Right lobe of liver (tissue), 6 donors: ENCODE data around the gene SNRPA1. TPM values are rescaled to one million over a fixed set of nuclear protein-coding genes. Genes with fewer than 3 reads are reported as not detected.
A peak's percentile ranks its signal among the peaks of the same experiment; 100 is the strongest.

Source experiments
- ATAC-seq, 4 donors: fragments of 200-7000 bp; cut with Tn5 transposase; one replicate each; pipeline ENCODE4 v1.9.1; 2020; ENCODE audit warnings: mild to moderate bottlenecking in 4 of 4, moderate library complexity in 4 of 4
- DNase-seq, 3 donors: peaks; one replicate each; pipeline ENCODE4 v3.0.0-alpha.2; 2020
- H3K27ac ChIP-seq, 3 donors: fragments of 200-600 bp; one replicate each; pipeline ENCODE4 v1.8.0; 2022
- H3K27me3 ChIP-seq, 2 donors: fragments of 200-600 bp; one replicate each; pipeline ENCODE4 v1.8.0; 2022
- H3K36me3 ChIP-seq, 4 donors: fragments of 200-600 bp; sonication (generic) in 1 of 4; one replicate each; pipeline versions ENCODE4 v1.5.1 to v1.8.0; 2017 to 2022; ENCODE audit warnings: control low read depth in 1 of 4
- H3K4me1 ChIP-seq, 4 donors: fragments of 200-600 bp; sonication (generic) in 1 of 4; one replicate each; pipeline versions ENCODE4 v1.5.1 to v1.8.0; 2017 to 2022; ENCODE audit warnings: control low read depth in 1 of 4
- H3K4me3 ChIP-seq, 3 donors: fragments of 200-600 bp; one replicate each; pipeline ENCODE4 v1.8.0; 2022
- H3K9me3 ChIP-seq, 4 donors: fragments of 200-600 bp; sonication (generic) in 1 of 4; one replicate each; pipeline versions ENCODE4 v1.5.1 to v1.8.0; 2017 to 2022; ENCODE audit warnings: control low read depth in 1 of 4
- POLR2A ChIP-seq: fragments of 450-650 bp; IDR thresholded peaks from one replicate; pipeline ENCODE4 v1.6.1; 2017; ENCODE audit warnings: antibody characterized with exemption, mild to moderate bottlenecking
- WGBS: methylation state at CpG from one replicate; pipeline ENCODE4 v1.1.6; 2018; ENCODE audit warnings: low coverage, low lambda C conversion rate; ENCODE audit not compliant: insufficient coverage; ENCODE audit errors: missing lambda C conversion rate; 5-methylcytosine and 5-hydroxymethylcytosine counted together
- intact Hi-C, 2 donors: fragments of 100-400 bp; cut with DNase I; formaldehyde crosslinking; loops; one replicate each; pipeline versions ENCODE4 v1.11.2 to v1.14.1; 2022
- total RNA-seq, 6 experiments: library from RNA; depleted of rRNA in 2 of 6; stranded (reverse); fragments of >200 nt in 2 of 6; fragmentation: NEBNext Ultra II Directional in 3 of 6; extraction: Animal tissue kit (Norgen Biotek cat#: 25700) in 3 of 6; gene quantifications; one replicate each; pipeline versions ENCODE4 v1.1.0 to v1.2.4, GENCODE V29; 2016 to 2023
- TF ChIP-seq, protein P1 (sequence below), 4 donors: fragments of 200-600 bp in 3 of 4; fragments of 450-650 bp in 1 of 4; IDR thresholded peaks; one replicate each; pipeline versions ENCODE4 v1.5.1 to v1.8.0; 2016 to 2022; ENCODE audit warnings: antibody characterized with exemption in 4 of 4, mild to moderate bottlenecking in 2 of 4
- donor health status: DM: no; HTN: yes; CAD: no.
- donor health status: DM: no; HTN: no; CAD: no.
- donor health status: DM: no; HTN: no; CAD: no.
- donor health status: DM: no; HTN: yes; CAD: no.
- donor health status: DM: no; HTN: yes; CAD: no.

The SNRPA1 gene
- total RNA-seq, 6 experiments from 2014 or later, result 17.7 to 28.6 (median 24.1) TPM

DNA sequence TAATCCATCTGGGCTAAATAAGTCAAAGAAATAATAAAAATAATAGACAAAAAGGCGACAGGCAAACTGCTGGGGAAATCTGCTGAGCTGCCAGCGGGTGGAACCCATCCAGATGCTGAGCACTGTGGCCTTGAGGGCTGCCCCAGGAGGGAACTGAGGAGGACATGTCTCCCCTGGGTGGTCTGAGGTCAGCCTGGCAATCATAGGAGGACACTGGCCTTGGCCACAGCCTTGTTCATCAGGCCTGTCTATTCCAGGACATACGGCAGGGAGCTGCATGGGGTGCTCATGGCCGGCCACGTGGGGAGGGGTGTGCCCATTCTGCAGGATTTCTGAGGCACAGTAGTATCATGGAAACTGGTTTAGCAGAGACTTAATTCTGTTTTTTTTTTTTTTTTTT lies 21.5 kb upstream of the SNRPA1 start:
- Histone ChIP-seq H3K36me3 (peaks cover 0 to 84% (median 21%) of the 10 kb centered on the region in 4 donors), H3K27me3 (no peaks in the 10 kb centered on the region), H3K4me1 (peaks cover 0 to 11% (median 0%) of the 10 kb centered on the region in 4 donors), H3K27ac (no peak overlapping the region), H3K9me3 (no peaks in the 10 kb centered on the region), H3K4me3 (no peak overlapping the region)
- no peak for ATAC-seq
- 100% methylated on average over 2 of the region's 5 CpGs for WGBS
- TF ChIP-seq, protein P1, sequence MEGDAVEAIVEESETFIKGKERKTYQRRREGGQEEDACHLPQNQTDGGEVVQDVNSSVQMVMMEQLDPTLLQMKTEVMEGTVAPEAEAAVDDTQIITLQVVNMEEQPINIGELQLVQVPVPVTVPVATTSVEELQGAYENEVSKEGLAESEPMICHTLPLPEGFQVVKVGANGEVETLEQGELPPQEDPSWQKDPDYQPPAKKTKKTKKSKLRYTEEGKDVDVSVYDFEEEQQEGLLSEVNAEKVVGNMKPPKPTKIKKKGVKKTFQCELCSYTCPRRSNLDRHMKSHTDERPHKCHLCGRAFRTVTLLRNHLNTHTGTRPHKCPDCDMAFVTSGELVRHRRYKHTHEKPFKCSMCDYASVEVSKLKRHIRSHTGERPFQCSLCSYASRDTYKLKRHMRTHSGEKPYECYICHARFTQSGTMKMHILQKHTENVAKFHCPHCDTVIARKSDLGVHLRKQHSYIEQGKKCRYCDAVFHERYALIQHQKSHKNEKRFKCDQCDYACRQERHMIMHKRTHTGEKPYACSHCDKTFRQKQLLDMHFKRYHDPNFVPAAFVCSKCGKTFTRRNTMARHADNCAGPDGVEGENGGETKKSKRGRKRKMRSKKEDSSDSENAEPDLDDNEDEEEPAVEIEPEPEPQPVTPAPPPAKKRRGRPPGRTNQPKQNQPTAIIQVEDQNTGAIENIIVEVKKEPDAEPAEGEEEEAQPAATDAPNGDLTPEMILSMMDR (IDR thresholded peaks at IDR 0.05), result no peak
- TF ChIP-seq POLR2A, result no peak
- peak in 2 of 3 donors; percentile 29 to 32 for DNase-seq
- intact Hi-C loops, result no loop called here

DNA sequence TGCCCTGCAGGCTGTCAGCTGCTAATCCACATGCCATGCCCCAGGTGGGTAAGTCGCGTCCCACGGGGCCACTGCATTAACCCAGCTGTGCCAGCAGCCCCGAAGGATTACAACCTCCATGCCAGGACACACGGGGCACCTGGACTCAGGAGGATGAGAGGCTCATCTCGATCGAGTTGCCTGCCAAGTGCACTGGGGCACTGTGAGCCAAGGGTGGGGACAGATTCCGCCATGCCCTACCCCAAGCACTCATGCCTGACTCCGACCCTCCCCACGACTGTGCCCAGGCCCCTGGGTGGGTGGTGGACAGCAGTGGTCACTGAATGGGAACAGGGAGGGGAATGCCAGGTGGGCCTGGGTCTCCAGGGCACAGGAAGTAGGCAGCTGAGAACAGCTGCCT lies 20.7 kb upstream of the SNRPA1 start:
- ATAC-seq (no peak), DNase-seq (peak in 1 of 3 donors; percentile 41)
- no peak overlapping the region for H3K4me3 ChIP-seq
- H3K27ac ChIP-seq, result no peak overlapping the region
- intact Hi-C loops, result no loop called here
- no peaks in the 10 kb centered on the region for H3K9me3 ChIP-seq
- 74% methylated on average over 5 of the region's 10 CpGs for WGBS
- H3K27me3 ChIP-seq, result no peaks in the 10 kb centered on the region
- peaks cover 0 to 11% (median 0%) of the 10 kb centered on the region in 4 donors for H3K4me1 ChIP-seq
- TF ChIP-seq POLR2A, result no peak
- TF ChIP-seq, protein P1 (IDR thresholded peaks at IDR 0.05), result no peak
- H3K36me3 ChIP-seq, result peaks cover 0 to 79% (median 19%) of the 10 kb centered on the region in 4 donors

DNA sequence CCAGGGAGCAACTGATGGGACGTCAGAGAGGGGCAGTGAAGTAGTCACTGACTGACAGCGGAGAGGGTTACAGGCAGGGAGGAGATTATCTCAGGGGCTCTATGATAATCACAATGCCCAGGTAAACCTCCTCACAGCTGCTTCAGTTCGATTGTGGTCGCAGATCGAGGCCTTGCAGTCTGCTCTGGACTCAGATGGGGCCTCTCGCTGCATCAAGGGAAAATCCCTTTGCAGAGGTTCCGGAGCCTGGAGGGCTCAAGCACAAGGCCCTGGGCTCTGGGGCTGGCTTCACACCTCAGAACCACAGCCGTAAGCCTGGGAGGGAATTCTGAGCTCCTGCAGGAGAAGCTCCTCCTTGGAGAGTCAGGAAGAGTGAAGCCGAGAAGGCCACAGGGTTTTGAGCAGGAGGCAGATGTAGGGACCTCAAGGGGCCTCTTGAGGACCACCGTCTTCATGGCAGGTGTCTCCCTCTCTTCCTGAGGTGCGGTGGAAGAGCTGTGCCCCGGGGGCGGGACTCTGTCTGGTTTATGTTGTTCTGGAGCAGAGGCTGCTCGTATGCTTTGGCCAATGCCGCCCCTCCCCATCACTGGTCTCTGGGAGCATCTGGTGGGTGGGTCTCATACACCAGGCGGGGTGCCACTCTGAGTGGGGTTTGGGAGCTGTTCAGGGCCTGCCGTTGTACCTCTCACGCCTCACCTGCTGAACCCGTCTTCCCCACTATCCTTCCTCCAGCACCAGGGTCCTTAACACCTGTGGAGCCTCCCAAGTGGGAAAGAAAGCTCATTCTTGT lies 19.5 kb upstream of the SNRPA1 start:
- Histone ChIP-seq H3K4me1 (peaks cover 0 to 11% (median 0%) of the 10 kb centered on the region in 4 donors), H3K27ac (no peak overlapping the region), H3K36me3 (peaks cover 0 to 79% (median 18%) of the 10 kb centered on the region in 4 donors), H3K4me3 (no peak overlapping the region), H3K9me3 (no peaks in the 10 kb centered on the region), H3K27me3 (no peaks in the 10 kb centered on the region)
- 95% methylated on average over 7 of the region's 19 CpGs for WGBS
- ATAC-seq (peak in 1 of 4 donors; percentile 3), DNase-seq (peak in 2 of 3 donors; percentile 29 to 38)
- intact Hi-C loops, result no loop called here
- TF ChIP-seq, protein P1 (IDR thresholded peaks at IDR 0.05), result no peak
- no peak for TF ChIP-seq POLR2A

DNA sequence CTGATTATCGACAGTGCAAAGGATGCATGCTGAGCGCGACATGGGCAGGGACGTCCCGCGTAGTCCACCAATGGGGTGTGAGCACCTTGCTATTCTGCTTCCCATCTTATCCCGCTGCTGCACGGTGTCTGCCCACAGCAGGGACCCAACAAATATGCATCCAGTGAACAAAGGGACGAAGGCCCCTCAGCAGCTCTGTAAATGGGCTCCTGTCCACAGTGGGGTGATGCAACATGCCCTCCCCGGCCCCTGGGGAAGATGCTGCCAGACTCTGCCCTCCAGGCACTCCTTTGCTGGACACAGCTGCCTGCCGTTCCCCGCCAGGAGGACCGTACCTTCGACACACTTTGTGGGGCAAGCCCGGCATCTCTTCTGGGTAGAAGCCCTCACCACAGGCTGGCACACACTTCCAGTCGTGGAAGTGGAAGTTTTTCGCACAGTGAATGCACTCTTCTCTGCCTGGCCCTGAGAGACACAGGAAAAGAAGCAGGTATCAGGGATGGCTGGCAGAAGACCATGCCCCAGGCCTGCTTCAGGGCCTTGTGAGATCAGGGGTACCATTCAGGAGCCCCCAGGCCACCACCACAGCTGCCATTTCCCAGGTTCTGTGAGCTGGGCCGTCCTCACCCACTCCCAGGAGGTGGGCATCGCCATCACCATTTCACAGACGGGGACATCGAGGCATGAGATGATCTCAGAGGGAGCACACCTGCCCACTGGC lies 18.2 kb upstream of the SNRPA1 start:
- no peaks in the 10 kb centered on the region for H3K27me3 ChIP-seq
- TF ChIP-seq, protein P1 (IDR thresholded peaks at IDR 0.05), result no peak
- no peak for TF ChIP-seq POLR2A
- peaks cover 0 to 11% (median 0%) of the 10 kb centered on the region in 4 donors for H3K4me1 ChIP-seq
- ATAC-seq (peak; percentile 61 to 85 (median 79)), DNase-seq (peak in 2 of 3 donors; percentile 72 to 74)
- H3K36me3 ChIP-seq, result peaks cover 0 to 78% (median 19%) of the 10 kb centered on the region in 4 donors
- 77% methylated on average over 11 of the region's 21 CpGs for WGBS
- H3K9me3 ChIP-seq, result no peaks in the 10 kb centered on the region
- H3K27ac ChIP-seq, result no peak overlapping the region
- no peak overlapping the region for H3K4me3 ChIP-seq
- intact Hi-C loops, result no loop called here
